Stimulated activated CD8-positive, alpha-beta memory T cell treated with anti-CD3 and anti-CD28 coated beads, Interleukin-15, amount 100 ng/mL, for 1 hour (primary cell): Measurements from ENCODE around the gene DPF3.
A peak's percentile ranks its signal among the peaks of the same experiment; 100 is the strongest.

ENCODE experiments used
- DNase-seq: peaks from one replicate; pipeline ENCODE4 v3.0.0-alpha.2; 2020; ENCODE audit warnings: low read depth

The DPF3 gene

GRCh38 chr14:72600551-72601330, 293.2 kb downstream of the DPF3 start:
- no peak for DNase-seq

GRCh38 chr14:72599579-72600470, 294.1 kb downstream of the DPF3 start:
- no peak for DNase-seq

DNA sequence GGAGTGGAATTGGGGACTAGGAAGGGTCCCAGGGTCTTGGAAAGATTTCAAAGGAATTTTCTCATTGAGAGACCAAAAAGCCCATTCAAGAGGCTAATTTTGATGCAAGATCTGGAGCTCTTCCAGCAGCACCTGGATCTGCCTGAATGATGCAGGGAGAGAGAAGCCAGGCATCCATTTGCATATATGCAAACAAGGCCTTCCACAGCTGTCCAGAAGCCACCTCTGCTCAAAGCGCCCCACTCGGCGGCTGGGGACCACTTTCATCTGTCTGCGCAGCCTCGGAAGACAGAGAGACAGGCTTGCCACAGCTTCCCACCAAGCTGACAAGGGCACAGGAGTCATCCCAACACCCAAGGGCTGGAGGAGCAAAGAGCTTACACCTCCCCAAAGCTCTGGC, 295.6 kb downstream of the DPF3 start:
- DNase-seq: no peak

DNA sequence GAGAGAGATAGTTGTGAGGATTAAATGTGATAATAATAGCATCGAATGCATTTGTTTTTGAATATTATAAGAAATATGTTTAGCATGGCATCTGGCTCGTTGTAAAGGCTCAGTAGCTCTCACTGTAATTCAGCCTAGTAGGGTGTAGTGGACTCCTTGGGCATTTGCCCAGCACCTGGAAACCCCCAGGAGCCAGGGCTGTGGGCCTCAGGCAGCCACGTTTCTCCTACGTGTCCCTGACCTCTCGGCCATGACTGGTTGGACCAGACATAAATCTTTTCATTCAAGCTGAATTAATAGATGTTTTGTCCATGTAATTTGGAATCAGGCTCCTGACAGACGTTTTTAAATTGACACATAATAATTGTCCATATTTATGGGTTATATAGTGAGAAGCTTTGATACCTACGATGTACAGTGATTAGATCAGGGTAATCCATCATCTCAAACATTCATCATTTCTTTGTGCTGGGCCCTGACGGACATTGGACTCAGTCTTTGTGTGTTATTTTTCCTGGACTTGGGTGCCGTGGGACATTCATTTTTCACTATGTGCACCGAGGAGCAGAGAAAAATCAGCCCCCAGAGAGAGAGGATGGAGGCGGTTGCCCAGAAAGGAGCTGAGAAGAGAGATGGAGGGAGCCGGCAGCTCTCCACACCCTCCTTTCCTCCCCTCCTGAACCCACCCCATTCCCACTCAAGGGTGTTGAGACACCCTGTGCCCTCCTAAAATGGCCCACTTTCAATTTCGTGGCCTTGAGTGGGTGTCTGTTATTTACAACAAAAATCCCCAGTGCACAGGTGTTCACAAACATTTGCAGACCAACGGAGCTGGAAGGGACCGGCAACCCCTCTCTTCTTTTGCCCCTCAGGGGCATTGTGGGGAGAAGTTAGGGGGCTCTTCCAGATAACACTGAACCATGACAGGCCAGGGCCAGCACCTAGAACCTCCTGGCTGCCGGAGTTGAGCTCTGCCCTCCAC, 296.4 kb downstream of the DPF3 start:
- no peak for DNase-seq

DNA sequence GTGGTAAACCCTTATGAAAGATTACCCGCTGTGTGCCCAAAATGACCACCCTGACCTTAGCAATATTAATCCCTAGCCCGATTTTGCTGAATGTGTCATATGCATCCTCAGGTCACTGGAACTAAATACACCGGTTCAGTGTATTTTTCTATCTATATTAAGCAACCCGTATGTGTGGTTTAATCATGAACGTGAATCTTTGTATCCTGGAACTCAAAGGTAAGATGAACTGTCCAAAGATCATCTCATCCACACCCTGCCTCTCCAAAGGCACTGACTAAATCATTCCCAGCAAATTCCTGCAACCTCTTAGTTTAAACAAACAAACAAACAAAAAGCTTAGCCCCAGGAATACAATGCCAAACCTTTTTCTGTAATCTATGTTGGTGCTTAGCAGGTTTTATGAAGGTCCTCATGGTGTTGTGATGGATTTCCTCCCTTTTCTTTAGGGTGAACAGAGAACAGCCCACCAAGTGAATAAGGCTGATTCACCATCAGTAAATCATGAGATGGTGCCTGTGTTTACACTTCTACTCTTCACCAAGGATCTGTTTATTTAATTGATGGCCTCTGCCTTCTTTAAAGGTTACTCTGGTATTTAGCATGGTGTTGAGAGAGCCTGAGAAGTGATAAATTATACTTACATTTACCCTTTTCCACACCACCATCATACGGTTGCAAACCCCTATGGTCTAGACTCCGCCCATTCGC, 298.6 kb downstream of the DPF3 start:
- DNase-seq: no peak

DNA sequence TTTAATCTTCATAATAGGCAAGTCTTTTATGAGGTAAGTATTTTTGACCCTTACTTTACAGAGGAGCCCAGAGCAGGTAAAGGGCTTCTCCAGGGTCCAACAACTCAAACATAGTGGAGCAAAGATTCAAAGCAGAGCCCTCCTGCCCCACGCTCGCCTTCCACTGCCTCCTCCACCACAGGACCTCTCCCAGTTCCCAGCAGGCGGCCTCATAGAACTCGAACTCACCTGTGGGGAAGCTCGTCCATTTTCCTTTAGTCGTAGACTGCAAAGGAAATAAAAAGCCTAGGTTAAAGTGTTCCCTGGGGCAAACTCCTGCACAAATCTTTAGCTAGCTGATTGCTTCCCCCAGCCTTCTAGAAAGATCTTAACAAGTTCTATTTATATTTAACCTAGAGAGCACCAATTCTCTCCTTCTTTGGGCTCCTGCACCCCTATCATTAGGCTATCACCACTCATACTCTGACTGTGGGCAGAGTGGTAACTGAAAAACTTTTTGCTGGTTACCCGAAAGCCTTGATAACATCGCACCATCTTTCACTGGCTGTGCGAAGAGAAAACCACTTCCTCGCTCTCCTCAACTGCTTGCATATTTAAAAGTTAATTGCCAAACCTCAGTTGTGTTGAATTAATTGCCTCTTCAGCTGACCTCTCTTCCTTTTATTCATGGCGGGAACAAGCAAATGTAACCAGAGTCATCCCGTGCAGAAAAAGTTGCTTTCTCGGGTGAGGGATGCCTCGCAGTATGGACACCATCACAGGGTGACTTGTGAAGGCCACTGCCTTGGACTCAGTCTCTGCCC, 299.6 kb downstream of the DPF3 start:
- DNase-seq: peak; percentile 10

GRCh38 chr14:72591391-72591790, 302.5 kb downstream of the DPF3 start:
- DNase-seq: no peak

GRCh38 chr14:72590577-72590976, 303.3 kb downstream of the DPF3 start:
- no peak for DNase-seq

DNA sequence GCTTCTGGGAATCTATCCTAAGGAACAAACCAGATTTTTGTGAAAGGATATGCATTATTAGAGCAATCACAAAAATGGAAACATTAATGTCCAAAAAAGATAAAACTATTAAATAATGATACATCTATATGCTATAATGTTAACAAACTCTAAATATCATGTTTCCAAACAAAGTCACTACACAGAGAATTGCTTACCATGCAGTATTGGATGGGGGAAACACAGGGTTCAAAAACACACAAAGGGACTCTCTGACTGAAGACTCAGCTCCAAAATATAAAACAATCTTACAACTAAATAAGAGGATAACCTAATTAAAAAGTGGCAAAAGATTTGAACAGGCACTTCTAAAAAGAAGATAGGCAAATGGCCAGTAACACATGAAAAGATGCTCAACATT, 304.2 kb downstream of the DPF3 start:
- DNase-seq: no peak

DNA sequence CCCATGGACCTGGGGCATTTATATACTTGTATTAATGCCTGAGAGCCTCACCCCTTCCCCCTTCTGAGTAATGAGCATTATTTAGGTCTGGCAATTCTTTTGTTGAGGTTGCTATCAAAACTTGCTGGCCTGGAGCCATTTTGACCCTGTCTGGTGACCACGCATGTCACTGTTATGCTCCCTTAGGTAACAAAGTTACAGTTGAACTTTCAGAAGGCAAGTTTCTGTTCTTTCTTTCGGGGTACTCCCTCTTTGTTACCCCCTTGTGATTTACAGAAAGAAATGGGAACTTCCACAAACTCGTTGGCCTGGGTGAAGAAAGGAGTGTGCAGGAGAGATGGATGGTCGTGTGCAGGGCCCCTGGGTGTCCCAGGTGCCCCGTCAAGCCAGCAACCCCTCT, 305.4 kb downstream of the DPF3 start:
- no peak for DNase-seq

DNA sequence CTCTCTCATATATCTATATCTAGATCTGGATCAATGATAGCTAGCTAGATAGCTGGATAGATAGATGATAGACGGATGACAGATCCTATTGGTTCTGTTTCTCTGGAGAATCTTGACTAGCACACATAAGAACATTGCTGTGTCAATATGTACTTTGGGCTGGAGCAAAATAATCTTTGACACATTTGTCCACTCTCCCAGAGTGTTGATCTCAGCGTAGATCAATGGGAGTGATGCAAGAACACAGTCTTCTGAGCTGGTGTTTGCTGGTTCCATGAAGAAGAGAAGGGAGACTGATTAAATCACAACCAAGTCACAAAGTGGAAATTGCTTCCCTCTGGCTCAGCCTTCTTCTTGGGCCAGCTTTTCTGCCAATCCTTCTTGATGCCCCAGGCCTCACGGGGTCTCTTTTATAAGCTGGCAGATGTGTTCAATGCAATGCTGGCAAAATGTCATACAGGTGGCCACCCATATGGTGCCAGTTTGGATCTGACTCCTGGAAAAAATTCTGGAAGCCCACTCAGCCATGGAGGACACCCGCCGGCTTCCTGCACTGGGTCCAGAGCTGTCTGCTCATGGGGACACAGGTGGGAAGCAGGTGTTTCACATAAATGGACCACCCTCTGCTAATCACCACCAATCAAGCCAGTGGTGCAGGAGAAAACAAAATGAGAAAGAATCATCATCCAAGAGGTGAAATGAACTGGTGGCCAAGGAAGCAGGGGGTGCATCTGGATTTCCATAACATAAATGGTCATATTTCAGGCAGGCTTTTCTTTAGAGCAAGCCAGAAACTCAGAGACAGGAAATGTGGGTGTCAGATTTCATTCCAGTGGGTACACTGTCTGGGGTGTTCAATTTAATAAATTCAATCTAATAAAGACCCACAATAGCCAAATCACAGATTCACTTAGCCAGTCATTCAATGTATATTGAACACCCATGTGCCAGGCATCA, 310.3 kb downstream of the DPF3 start:
- no peak for DNase-seq

DNA sequence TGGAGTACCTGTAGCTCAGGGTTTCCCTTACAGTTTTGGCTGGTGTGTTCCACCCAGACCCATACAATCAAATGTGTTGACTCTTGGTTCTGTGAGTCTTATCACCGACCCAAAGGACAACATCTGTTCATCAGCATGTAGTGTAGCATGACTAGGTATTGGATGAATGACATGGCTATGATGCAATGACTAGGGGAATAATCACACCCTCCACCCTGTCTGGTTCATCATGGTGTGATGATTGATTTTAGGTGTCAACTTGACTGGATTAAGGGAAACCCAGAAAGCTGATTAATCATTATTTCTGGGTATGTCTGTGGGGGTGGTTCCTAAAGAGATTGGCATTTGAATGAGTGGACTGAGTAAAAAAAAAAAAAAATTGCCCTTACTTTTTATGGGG, 311.3 kb downstream of the DPF3 start:
- no peak for DNase-seq

DNA sequence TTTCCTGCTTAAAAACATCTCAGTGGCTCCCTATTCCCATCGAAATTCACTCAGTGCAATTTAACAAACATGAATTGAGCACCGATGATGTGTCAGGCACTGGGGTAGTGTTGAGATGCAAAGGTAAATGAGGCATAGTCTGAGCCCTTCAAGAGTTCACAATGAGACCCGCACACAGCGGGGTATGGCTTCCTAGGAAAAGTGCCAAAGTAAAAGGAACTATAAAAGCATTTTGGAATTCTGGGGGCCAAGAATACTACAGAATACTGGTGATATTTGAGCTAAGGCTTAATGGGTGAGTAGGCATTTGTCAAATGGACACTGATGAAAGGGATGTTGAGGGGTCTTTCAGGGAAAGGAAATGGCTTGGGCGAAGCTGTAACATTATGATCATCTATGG, 315.4 kb downstream of the DPF3 start:
- DNase-seq: no peak

- DNase-seq: no peak
Observed at GRCh38 chr14:72577521-72577920, 316.4 kb downstream of the DPF3 start.

DNA sequence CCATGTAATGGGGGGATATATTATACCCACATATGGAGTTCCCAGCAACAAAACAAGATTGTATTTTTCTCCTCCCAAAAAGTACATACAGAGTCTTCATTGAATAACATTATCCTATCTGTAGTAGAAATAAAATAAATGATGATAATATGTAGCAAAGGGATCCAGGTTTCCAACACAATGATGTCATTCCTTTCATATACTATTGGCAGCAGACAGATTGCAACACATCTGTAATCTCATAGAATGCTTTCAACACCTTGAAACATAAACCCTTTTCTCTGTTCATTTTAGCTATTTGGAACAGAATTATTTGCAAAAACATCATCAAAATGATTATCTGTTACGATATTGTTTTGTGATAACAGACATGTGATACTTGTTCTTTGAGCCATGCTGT, 317.6 kb downstream of the DPF3 start:
- DNase-seq: no peak

- no peak for DNase-seq
Observed at GRCh38 chr14:72574715-72575114, 319.2 kb downstream of the DPF3 start.

DNA sequence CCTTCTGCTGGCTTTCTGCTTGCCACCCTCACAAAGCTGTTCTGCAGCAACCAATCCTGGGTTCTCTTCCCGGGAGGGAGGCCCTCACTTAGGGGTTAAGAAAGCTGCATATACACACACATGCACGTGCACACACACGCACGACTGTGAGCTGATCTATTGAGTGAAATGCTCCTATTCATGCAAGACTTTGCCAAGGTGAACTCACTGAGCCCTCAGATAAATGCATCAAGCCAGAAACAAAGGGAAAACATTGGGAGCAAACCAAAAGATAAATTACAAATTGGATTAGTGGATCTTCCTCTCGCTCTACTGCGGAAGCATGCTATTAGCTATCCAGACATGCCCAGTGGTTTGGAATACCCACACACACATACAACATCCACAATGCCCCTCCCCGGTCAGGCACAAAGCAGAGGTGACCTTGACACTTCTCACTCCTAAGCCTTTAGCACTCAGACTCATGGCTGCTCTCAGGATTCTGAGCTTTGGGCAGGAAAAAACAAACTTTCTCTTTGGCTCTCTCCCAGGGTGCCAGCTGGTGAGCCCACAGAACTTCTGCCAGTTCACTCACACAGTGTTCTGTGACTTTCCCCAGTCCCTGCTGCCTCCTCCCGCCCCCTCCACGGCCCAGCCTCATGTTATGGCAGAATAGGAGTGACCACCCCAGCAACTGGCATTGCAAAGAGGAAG, 320.0 kb downstream of the DPF3 start:
- no peak for DNase-seq
